Activated B cell treated with CpG ODN at 0.5 μM for 24 hours (primary cell): Measurements from ENCODE around the gene ZNF124. TPM values are rescaled to one million over a fixed set of nuclear protein-coding genes. Genes with fewer than 3 reads are reported as not detected.

Experiments
- ATAC-seq: fragments of 200-7000 bp; cut with Tn5 transposase; one replicate; pipeline ENCODE4 v1.10.0; 2021; ENCODE audit warnings: low read depth, mild to moderate bottlenecking, moderate library complexity
- CTCF ChIA-PET: fragments of 350-600 bp; sonication (Branson Sonifier 250); formaldehyde crosslinking; loops from one replicate; lab custom pipeline; 2021; ENCODE audit warnings: antibody characterized with exemption; lab: Charles Lee
- POLR2A ChIA-PET: fragments of 350-600 bp; sonication (Branson Sonifier 250); formaldehyde crosslinking; loops from one replicate; lab custom pipeline; 2021; ENCODE audit warnings: antibody characterized with exemption; lab: Charles Lee
- DNase-seq: peaks from one replicate; pipeline ENCODE4 v3.0.0; 2022
- H3K27ac Mint-ChIP-seq: one replicate; pipeline ENCODE4 v1.8.0; 2020; ENCODE audit warnings: mixed read lengths
- H3K27me3 Mint-ChIP-seq: one replicate; pipeline ENCODE4 v1.8.0; 2021; ENCODE audit warnings: mixed read lengths
- H3K36me3 Mint-ChIP-seq: one replicate; pipeline ENCODE4 v1.8.0; 2021; ENCODE audit warnings: low read depth, mixed read lengths
- H3K4me1 Mint-ChIP-seq: one replicate; pipeline ENCODE4 v1.8.0; 2021; ENCODE audit warnings: mixed read lengths
- H3K4me3 Mint-ChIP-seq: one replicate; pipeline ENCODE4 v1.8.0; 2020; ENCODE audit warnings: mild to moderate bottlenecking, mixed read lengths
- H3K9me3 Mint-ChIP-seq: one replicate; pipeline ENCODE4 v1.8.0; 2020; ENCODE audit warnings: mixed read lengths
- intact Hi-C: fragments of 100-400 bp; cut with micrococcal nuclease; formaldehyde crosslinking; loops from one replicate; pipeline ENCODE4 v1.15.1; 2024
- total RNA-seq: library from RNA; stranded (reverse); gene quantifications from 2 replicates; pipeline ENCODE4 v1.2.3, GENCODE V29; 2022
- TF ChIP-seq, protein P1 (sequence below): fragments of 200-600 bp; IDR thresholded peaks from one replicate; pipeline ENCODE4 v1.8.0; 2022; ENCODE audit warnings: antibody characterized with exemption, mild to moderate bottlenecking

The ZNF124 gene
- total RNA-seq, 1 donor from 2014 or later = 33.7 TPM

DNA sequence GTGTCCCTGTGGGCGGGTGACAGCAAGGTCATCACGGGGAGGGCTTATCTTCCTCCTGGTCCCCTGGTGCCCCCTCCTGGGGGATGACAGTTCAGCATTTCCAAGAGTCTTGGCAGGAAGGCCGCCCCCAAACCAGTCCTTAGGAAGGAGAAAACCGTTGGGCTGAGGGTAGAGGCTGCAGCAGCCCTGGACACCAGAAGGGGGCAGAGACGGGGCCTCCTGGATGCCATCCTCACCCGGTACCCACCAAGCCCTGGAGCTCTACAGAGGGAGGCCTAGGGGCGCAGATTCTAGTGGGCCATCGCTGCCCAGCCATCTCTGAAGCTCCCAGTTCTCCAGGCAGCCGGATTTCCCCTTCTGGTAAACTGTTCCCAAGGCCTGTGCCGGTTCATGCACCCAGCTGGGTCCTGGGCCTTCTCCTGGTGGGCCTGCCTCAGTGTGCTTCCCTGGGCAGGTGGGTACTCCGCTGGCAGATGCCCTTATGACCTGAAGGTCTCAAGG lies 52.8 kb downstream of the ZNF124 start:
- ChIA-PET POLR2A (no interaction called here), CTCF (interaction anchor here (0.5 kb wide), 1 partner anchor 363 kb away, joined by 3 read pairs; no protein-coding TSS in a partner anchor)
- TF ChIP-seq, protein P1, sequence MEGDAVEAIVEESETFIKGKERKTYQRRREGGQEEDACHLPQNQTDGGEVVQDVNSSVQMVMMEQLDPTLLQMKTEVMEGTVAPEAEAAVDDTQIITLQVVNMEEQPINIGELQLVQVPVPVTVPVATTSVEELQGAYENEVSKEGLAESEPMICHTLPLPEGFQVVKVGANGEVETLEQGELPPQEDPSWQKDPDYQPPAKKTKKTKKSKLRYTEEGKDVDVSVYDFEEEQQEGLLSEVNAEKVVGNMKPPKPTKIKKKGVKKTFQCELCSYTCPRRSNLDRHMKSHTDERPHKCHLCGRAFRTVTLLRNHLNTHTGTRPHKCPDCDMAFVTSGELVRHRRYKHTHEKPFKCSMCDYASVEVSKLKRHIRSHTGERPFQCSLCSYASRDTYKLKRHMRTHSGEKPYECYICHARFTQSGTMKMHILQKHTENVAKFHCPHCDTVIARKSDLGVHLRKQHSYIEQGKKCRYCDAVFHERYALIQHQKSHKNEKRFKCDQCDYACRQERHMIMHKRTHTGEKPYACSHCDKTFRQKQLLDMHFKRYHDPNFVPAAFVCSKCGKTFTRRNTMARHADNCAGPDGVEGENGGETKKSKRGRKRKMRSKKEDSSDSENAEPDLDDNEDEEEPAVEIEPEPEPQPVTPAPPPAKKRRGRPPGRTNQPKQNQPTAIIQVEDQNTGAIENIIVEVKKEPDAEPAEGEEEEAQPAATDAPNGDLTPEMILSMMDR = no peak
- Mint-ChIP-seq H3K4me3 (no peak overlapping the region), H3K27me3 (no peaks in the 10 kb centered on the region), H3K27ac (no peak overlapping the region), H3K4me1 (no peaks in the 10 kb centered on the region), H3K36me3 (no peaks in the 10 kb centered on the region), H3K9me3 (peaks cover 2% of the 10 kb centered on the region)
- ATAC-seq (peak; percentile 28), DNase-seq (no peak)
- intact Hi-C loops = no loop called here

DNA sequence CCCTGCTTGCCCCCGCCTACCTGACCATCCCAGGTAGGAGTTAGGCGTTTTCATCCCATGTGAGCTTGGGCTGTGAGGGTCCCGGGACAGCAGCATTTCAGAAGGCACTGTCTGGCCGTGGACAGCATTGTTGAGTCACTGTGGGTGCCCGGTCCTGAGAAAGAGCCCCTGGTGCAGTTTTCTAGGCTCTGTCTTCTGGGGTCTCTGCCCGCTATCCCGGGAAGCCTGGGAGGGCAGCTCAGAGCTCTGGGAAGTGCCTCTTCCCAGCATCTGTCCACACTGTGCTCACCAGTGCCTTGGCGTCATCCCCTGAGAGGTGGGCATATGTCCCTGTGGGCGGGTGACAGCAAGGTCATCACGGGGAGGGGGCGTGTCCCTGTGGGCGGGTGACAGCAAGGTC lies 56.3 kb downstream of the ZNF124 start:
- peaks cover 6% of the 10 kb centered on the region for H3K4me1 Mint-ChIP-seq
- peaks cover 16% of the 10 kb centered on the region for H3K27me3 Mint-ChIP-seq
- TF ChIP-seq, protein P1 = no peak
- POLR2A ChIA-PET = no interaction called here
- no peaks in the 10 kb centered on the region for H3K9me3 Mint-ChIP-seq
- CTCF ChIA-PET = no interaction called here
- no peaks in the 10 kb centered on the region for H3K36me3 Mint-ChIP-seq
- H3K4me3 Mint-ChIP-seq = no peak overlapping the region
- no peak overlapping the region for H3K27ac Mint-ChIP-seq
- no peak for DNase-seq
- no peak for ATAC-seq
- intact Hi-C loops = no loop called here

DNA sequence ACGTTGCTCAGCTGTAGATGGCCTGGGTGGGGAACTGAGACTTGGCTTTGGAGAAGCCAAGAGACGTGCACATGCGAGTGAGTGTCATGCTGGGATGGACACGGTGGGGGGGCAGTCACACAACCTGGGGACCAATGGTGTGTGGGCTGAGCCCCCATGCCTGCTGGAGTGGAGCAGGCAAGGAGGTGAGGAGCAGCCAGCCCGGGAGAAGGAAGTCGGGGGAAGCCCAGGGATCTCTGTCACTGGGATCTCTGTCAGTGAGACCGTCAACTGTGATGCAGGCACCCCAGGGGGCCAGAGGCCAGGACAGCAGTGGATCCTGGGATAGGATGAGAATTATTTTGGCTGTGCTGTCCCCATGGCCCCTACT lies 56.7 kb downstream of the ZNF124 start:
- Mint-ChIP-seq H3K27me3 (peaks cover 16% of the 10 kb centered on the region), H3K36me3 (no peaks in the 10 kb centered on the region), H3K9me3 (no peaks in the 10 kb centered on the region), H3K4me3 (no peak overlapping the region), H3K4me1 (peaks cover 6% of the 10 kb centered on the region), H3K27ac (no peak overlapping the region)
- POLR2A ChIA-PET = no interaction called here
- no peak for ATAC-seq
- no peak for DNase-seq
- intact Hi-C loops = no loop called here
- TF ChIP-seq, protein P1 = no peak
- CTCF ChIA-PET = no interaction called here

DNA sequence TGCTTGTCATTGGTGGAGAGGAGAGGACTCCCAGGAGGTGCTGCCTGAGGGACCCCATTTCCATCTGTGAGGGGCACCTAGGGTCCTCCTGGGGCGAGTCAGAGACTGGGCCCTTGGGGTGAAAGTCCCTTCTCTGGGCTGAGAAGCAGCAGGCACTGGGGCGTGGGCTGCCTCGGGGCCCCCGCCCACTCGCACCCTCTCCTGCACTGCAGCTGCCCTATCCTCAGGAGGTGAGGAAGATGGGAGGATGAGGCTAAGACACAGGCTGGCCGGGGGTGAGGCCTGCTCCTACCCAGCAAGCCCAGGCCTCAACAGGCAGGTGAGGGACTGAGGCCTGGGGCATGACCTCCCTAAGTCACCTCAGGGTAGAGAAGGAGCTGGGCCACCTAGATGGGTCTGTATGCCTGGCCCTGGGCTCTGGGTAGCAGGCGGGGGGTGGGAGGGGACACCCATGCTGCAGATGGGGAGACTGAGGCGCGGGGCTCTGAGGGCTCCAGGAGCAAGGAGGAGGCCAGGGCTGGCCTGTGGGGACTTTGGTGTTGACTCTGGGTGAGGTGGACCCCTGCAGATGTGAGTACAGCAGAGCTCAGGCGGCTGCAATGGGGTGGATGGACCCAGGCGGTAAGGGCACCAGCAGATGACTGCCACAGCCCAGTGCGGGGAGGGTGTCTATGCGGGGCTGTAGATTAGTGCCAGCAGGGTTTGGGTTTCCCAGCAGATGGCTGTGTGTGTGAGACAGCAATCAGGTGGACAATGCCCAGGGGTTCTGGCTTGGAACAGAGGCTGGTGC lies 57.3 kb downstream of the ZNF124 start:
- H3K27ac Mint-ChIP-seq = no peak overlapping the region
- no peak overlapping the region for H3K4me3 Mint-ChIP-seq
- H3K27me3 Mint-ChIP-seq = peaks cover 21% of the 10 kb centered on the region
- H3K9me3 Mint-ChIP-seq = no peaks in the 10 kb centered on the region
- TF ChIP-seq, protein P1 = no peak
- intact Hi-C loops = no loop called here
- H3K4me1 Mint-ChIP-seq = peaks cover 6% of the 10 kb centered on the region
- DNase-seq (no peak), ATAC-seq (no peak)
- POLR2A ChIA-PET = no interaction called here
- CTCF ChIA-PET = no interaction called here
- no peaks in the 10 kb centered on the region for H3K36me3 Mint-ChIP-seq

DNA sequence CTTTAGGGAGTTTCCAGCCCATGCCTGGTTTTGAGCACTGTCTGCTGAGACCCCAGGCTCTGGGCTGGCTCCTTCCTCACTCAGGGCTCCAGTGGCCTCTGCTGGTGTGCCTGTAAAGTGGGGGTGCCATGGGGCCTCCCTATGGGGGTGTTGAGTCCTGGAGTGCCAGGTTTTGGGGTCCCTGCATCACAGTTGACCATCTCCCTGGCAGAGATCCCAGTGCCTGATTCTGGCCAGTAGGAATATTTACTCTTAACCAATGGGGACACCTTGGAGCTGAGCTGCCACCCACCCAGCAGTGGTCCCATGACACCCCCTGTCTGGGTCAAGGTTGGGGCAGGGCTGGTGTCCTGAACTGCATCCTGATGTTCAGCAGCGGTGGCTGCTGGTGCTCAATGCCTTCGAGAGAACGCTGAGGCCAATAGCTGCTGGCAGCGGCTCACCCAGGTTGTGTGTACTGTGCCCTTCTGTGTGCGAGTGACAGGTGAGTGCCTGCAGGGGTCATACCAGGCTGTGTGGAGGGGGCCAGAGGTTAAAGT lies 58.0 kb downstream of the ZNF124 start:
- H3K4me1 Mint-ChIP-seq = peaks cover 6% of the 10 kb centered on the region
- H3K9me3 Mint-ChIP-seq = no peaks in the 10 kb centered on the region
- no peaks in the 10 kb centered on the region for H3K36me3 Mint-ChIP-seq
- H3K4me3 Mint-ChIP-seq = no peak overlapping the region
- POLR2A ChIA-PET = no interaction called here
- CTCF ChIA-PET = no interaction called here
- DNase-seq (no peak), ATAC-seq (no peak)
- no peak overlapping the region for H3K27ac Mint-ChIP-seq
- peaks cover 27% of the 10 kb centered on the region for H3K27me3 Mint-ChIP-seq
- TF ChIP-seq, protein P1 = no peak
- intact Hi-C loops = no loop called here
